HEK293T (cell line): ENCODE data around the gene CADM1.

ENCODE experiments used
- ARNT ChIP-seq: fragments of 450-650 bp; IDR thresholded peaks from 2 replicates; pipeline ENCODE4 v1.6.1; 2017; ENCODE audit warnings: mild to moderate bottlenecking
- BHLHE40 ChIP-seq: fragments of 450-650 bp; IDR thresholded peaks from 2 replicates; pipeline ENCODE4 v1.6.1; 2016; ENCODE audit warnings: mild to moderate bottlenecking, moderate library complexity, borderline replicate concordance
- CTBP1 ChIP-seq: fragments of 450-650 bp; IDR thresholded peaks from 2 replicates; pipeline ENCODE4 v1.6.1; 2016; ENCODE audit warnings: borderline replicate concordance
- FOXK2 ChIP-seq: fragments of 450-650 bp; IDR thresholded peaks from 2 replicates; pipeline ENCODE4 v1.6.1; 2016; ENCODE audit warnings: mild to moderate bottlenecking
- FOXM1 ChIP-seq: fragments of 450-650 bp; IDR thresholded peaks from 2 replicates; pipeline ENCODE4 v1.6.1; 2017; ENCODE audit warnings: mild to moderate bottlenecking, borderline replicate concordance
- HDGF ChIP-seq: fragments of 450-650 bp; IDR thresholded peaks from 2 replicates; pipeline ENCODE4 v1.6.1; 2017; ENCODE audit warnings: antibody characterized with exemption, borderline replicate concordance
- L3MBTL2 ChIP-seq: fragments of 450-650 bp; conservative IDR thresholded peaks from 2 replicates; pipeline ENCODE4 v1.6.1; 2016; ENCODE audit warnings: mild to moderate bottlenecking
- PKNOX1 ChIP-seq: fragments of 450-650 bp; IDR thresholded peaks from 2 replicates; pipeline ENCODE4 v1.6.1; 2016
- SP1 ChIP-seq: fragments of 450-650 bp; IDR thresholded peaks from 2 replicates; pipeline ENCODE4 v1.6.1; 2017
- SUZ12 ChIP-seq: fragments of 450-650 bp; IDR thresholded peaks from 2 replicates; pipeline ENCODE4 v1.6.1; 2016; ENCODE audit warnings: mild to moderate bottlenecking
- TARDBP ChIP-seq: fragments of 450-650 bp; IDR thresholded peaks from 2 replicates; pipeline ENCODE4 v1.6.1; 2016

- no peak for TF ChIP-seq TARDBP
- no peak for TF ChIP-seq FOXK2
- no peak for TF ChIP-seq PKNOX1
- TF ChIP-seq SUZ12: no peak
- no peak for TF ChIP-seq CTBP1
- no peak for TF ChIP-seq SP1
- TF ChIP-seq L3MBTL2: no peak
- TF ChIP-seq HDGF: no peak
- no peak for TF ChIP-seq BHLHE40
- no peak for TF ChIP-seq FOXM1
- no peak for TF ChIP-seq ARNT
These were observed 335.5 kb downstream of the CADM1 start for GRCh38 chr11:115168686-115169085.
